Ovary (tissue), 3 donors: ENCODE results near the gene BRI3.

ENCODE experiments used
- CTCF ChIP-seq, 3 donors: fragments of 450-650 bp in 2 of 3; fragments of 200-600 bp in 1 of 3; IDR thresholded peaks; one replicate each; pipeline versions ENCODE4 v1.5.1 to v1.8.0; 2016 to 2022; ENCODE audit warnings: antibody characterized with exemption in 3 of 3, mild to moderate bottlenecking in 1 of 3
- POLR2A ChIP-seq: fragments of 450-650 bp; IDR thresholded peaks from one replicate; pipeline ENCODE4 v1.6.1; 2017; ENCODE audit warnings: antibody characterized with exemption, mild to moderate bottlenecking, moderate library complexity
- donor health status: DM: no; HTN: no; CAD: no.

DNA sequence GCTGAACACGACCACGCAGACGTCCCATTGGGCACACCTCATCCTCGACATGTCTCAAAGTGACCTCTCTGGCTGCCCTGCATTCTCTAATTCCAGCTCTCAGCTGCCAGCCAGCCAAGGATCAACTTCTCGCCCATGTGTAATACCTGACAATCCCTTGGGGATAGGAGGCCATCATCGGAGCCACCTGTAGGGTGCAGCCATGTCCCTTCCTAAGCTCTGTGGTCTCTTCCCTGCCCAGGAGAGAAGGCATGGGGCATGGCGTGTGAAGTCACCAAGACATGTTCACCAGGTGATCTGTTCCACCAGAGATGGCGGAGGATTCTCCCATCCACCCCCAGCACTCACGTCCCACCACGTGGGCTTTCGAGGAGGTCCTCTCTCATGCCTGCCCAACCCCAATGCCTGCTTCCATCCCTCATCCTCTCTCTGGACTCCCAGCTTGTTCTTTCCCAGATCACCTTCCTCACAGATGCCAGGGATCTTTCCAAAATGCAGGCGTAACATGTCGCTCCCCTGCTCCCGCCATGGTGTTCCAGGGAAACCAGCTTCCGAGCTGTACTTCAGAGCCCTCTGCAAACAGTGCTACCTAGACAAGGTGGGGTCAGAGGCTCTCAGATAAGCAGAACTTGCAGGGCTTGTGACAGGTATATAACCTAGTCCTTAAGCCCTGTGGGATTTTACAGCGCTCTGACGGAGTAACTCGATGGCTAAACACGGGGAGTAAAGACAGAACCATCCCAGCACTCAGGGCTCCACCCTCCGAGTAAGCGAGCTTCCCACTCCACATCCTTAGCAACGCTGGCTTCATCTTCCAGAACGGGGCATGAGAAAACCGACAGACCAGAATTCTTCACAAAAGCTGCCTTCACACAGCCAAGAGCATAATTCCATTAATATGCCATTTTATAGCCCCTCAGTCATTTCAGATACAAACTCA, 41.1 kb downstream of the BRI3 start:
- TF ChIP-seq CTCF (IDR thresholded peaks at IDR 0.05) (no peak), POLR2A (no peak)
